ENCODE results near the gene CCDC69.
A peak's percentile ranks its signal among the peaks of the same experiment; 100 is the strongest.

The CCDC69 gene

DNA sequence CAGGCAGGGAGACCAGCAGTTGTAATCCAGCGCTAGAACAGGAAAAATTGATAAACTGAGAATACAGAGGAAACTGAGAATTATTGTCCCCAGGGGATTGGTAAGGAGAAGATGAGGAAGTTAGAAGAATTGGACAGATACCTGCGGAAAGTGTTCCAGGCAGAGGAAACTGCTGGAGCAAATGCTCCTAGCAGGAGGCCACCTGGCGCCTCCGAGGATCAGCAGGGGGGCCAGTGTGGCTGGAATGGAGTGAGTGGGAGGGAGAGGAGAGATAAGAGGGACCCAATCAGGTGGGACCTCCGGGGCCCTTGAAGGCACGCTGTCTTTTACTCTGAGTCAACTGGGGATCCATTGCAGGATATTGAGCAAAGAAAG, 65.6 kb downstream of the CCDC69 start:
- no peak for DNase-seq

DNA sequence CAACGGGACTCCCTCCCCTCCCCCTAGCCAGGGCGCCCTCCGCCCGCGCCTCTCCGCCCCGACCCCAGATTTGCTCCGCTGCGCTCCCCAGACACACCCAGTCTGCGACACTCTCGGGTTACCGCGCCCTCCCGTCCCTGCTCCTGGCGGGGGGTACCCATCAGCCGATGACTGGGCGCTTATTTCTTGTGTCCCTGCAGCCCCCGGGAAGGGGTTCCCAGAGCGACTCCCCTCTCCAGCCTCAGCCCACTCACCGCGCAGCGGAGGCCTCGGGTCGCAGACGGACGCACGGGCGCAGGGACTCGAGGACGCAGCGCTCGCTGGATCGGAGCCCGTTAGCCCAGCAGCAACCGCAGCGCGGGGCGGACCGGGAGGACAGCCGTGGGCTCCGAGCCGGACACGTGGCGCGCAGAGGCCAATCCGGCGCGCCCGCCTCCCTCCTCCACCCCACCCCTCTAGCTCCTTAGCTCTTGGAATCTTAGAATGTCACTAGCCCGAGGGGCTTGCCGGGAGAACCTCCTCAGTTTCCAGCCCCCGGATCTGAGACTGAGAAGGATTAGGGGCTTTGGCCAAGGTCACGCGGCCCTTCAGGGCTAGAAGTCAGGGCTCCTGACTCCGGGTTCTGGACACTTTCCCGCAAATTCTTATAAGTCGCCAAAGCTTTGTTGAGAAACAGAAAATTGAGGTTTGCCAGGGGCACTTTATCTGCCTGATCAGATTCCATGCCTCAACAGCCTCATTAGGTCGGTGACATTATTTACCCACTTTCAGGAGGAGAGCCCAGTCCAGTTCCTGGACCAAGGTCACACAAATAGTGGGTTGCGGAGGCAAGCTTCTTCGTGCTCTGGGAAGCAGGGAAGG, 66.2 kb downstream of the CCDC69 start, which contains the start of gene ANXA6:
Gene ANXA6 (minus strand): TSS at position 354 of the 861 bp plus-strand sequence. CDS start 9,878 bp downstream, outside the sequence.
- peak; percentile 38 to 67 for DNase-seq

DNA sequence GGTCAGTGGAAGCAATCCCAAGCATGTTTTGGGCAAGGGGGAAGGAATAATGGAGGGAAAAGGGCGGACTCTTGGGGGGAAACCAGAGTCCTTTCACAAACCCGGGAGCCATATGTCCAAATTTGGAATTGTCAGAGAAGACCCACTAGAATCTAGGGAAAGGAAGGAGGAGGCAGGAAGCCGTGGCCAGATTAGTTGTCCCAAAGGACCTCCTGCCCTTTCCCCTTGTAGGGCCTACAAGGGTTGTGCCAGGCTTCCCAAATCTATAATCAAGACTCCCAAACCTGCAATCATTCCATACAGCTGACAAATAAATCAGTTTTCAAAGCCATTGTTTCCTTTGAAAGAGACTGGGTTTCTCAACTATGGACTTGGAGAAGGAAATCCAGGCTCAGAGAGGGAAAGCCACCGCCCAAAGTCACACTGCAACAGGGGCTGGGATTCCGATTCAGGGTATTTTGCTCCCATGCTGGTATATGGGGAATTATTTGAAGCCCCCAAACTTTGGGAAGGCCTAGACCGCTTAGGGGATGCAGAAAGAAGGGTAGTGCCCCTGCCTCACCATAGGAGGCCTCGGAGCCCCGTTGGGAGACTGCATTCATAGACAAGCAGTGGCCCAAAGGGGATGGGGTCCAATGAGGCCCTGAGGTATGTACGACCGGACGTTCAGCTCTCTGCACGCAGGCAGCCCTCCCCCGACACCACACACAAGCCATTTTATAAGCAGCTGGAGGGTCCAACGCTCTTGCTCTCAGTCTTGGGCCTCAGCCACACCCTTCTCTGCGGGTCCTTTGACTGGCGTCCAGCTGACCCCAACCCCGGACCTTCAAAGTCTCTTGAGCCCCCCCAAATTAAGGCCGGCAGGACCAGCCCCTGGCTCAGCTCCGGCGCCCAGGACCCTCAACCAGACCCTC, 67.1 kb downstream of the CCDC69 start:
- no peak for DNase-seq

DNA sequence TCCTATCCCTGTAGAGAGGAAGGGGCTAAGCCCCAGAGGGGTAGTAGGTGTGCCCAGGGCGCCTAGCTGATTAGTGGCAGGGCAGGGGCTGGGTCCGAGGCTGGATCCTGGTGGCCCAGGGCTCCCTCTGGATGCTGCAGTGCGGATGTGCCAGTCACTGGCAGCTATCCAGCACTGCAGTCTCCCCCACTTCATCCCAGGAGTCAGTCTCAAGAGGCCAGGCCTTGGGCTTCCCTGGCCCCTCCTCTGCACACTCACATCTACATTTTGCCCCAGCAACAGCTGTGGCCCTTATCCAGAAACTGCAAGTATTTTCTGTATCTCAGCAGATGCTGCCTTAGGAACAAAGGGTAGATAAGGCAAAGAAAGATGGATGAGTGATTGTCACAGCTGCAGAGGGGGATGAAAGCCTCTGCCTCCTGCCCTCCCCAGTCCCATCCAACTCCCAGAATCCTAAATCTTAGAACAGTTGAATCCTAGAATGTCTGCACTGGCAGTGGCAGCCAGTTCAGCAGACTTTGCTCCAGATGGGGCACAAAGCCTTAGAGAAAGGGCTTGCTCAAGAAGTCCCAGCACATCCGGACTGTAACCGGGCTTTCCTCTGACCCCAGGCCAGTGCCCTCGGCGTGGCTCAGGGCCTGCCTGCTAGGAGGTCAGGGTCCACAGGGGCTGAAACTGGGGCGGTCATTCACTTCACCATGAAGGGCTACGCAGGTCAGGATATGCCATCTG, 68.0 kb downstream of the CCDC69 start:
- DNase-seq: no peak

DNA sequence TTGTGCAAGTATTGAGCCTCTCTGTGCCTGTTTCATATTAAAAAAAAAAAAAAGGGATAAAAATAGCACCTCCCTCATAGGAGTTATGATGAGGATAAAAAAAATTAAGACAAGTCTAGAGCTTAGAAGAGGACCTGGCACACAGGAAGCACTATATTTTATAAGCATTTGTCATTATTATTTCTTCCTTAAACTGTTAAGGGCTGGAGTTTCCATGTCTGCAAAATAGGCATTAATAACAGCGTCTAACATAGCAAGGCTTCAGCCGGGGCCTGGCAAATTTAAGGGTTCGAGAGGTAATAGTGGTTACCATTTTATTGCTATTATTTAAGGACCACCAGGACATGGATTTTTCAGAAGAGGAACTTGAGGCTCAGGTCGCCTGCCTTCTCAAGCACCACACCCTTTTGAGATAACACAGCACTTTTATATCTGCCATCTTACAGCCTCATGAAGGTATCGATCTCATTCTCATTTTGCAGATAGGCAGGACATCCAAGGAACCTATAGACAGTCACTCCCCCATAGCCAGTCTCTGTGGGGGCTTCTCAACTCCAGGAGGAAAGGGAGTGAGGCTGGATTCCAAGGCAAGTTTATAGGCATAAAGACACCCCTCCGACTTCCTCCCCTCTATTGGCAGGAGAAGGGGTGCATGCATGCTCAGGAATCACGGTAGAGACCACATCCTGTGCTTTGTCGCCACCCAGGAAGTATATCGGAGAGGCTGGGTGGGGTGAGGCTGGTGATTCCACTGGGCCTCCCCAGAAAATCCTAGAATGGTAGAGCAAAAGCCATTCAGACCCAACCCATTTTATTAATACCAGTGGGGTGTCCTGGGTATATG, 68.7 kb downstream of the CCDC69 start:
- no peak for DNase-seq

DNA sequence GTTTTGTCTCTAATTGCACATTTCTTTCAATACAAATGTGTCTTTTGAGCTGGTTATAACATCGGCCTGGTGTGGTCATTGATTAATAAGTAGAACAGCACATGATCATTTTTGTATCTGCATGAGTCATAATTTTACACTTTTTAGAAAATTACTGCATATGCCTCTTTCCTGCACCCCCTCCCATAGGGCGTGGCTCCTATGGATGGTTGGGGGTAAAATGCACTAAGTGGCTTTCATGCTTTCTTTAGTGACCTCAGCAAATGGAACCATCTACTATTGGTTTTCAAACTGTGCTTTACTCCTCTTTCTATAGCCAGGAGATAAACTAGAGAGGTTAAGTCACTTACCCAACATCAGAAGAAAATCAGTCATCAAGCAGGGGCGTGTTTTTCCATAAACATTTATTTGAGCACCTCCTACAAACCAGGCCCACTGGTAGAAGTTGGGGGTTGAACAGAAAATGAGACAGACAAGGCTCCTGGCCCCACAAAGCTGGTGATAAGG, 70.1 kb downstream of the CCDC69 start:
- DNase-seq: no peak

DNA sequence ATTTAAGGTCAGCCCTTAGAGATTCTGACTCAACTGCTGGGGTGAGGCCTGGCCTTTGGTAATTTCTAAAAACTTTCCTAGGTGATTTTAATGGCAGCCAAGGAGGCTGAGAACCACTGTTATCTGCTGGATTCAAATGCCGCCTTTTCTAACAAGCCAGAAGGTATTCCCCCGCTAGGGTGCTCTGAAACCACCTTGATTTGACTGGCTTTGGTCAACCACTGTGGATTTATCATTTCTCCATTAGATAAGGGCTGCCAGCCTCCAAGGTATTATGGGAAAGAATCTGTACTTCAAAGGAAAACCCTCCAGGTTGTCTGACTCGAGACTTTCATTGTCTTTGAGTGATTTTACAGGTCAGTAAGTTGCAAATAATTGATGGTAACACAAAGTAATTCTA, 70.6 kb downstream of the CCDC69 start:
- DNase-seq: no peak

DNA sequence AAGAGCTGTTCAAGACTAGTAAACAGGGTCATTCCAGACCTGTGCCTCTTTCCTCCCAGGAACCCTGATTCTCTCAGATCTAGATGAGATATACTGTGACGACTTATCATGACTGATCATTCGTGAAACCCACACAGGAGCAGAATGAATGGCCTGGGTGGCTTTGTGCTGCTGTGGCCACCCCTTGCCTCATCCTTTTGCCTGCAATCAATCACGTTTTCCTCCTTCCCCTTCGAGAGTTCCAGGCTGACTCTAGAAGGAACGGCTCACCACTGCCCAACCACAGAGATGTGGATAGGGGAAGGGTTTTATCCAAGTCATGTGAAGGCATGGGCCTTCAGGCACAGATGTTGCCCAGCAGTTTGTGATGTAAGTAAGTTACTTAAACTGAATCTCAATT, 72.1 kb downstream of the CCDC69 start:
- no peak for DNase-seq

DNA sequence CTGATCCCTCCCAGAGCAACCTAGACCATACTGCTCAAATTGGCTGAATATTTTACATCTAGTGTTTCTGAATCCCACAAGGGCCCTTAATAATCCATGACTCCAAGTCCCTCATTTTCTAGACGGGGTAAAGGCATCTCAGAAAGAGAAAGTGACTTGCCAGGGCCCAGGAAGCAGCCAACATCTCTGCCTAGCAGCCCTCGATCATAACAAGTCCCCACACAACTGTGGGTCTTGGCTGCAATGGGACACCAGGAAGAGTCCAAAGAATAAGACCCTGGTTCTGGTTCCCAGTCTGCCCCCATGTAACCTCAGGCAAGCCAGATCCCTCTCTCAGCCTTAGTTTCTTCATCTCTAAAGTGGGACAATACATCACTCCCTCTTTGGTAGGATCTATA, 72.6 kb downstream of the CCDC69 start:
- DNase-seq: no peak

DNA sequence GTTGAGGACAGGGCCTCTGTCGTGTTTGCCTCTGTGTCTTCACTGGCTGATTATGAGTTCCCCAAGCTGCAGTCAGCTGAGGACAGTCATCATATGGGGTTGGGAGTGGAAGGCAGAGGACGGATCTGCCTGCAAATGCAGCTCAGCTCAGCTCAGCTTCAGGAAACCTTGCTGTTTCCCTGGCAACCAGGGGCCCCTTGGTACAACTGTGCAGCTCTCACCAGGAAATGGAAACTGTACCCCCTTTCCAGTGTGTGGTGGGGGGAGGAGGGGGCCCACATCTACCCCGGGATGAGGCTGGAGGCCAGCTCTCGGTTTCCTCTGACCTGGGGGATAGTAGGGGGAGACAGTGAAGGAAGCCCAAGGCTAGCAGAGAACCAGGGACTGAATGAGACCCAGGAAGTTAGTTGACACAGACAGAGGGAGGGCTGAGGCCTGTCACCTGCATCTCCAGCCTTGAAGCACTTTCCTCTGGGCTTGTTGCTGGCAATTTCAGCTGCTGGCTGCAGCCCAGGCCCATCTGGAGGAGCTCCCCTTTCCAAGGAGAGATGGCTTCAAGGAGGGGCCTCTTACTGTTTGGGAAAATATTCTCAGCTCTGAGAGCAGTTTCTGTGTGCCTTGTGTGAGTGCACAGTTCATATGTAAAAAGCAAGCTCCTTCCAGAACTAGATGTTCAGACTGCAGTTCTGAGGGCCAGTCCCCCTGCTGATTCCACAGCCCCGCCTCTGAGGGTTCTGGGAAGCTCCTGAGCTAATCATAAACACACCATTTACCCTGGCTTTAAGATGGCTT, 73.2 kb downstream of the CCDC69 start:
- peak in 1 of 2 experiments; percentile 29 for DNase-seq

DNA sequence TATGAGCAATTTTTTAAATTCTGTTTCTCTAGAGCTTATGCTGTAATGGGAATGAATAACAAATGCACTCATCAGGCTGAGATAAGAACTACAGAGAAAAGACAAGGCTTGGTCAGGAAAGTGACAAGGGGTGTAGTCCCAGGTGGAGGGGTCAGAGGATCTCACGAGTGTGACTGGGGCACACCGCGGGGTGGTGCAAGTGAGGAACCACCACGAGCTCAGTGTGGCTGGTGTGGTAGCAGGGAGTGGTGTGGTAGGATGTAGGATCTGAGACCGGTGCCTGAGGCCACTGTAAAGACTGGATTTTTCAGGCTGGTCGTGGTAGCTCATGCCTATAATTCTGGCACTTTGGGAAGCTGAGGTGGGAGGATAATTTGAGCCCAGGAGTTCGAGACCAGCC, 75.3 kb downstream of the CCDC69 start:
- DNase-seq: no peak

DNA sequence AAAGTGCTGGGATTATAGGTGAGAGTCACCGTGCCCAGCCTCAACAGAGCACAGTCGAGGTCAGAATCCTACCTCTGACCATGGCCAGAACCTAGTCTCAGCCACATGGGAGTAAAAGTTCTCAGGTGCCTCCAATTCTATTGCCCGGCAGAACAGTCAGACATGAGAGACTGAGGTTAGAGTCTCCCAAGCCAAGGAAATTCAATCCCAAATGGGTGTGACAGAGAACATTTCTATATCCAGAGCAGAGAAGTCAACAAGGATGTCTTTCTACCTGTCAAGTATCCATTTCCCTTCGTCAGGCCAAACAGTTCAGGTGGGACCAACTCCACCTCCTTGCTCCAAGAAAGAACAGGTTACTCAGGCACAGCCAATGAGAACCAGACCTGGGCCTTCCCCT, 76.9 kb downstream of the CCDC69 start:
- DNase-seq: no peak

DNA sequence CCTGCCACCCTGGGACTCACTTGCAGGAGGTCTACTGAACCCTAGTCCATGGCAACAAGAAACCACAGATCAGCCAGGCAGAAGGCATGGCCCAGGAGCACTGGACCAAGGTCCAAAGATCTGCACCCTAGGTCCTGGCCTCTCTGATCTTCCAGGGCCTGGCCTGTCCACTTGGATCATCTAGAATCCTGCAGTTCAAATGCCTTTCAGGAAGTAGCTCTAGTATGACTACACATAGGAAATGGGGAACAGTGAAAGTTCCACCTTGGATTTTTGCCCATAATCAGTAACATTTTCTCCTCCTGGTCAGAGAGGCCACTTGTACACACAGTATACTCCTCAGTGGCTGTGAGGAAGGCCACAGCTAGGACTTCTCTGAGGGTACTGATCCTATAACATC, 77.8 kb downstream of the CCDC69 start:
- DNase-seq: no peak

DNA sequence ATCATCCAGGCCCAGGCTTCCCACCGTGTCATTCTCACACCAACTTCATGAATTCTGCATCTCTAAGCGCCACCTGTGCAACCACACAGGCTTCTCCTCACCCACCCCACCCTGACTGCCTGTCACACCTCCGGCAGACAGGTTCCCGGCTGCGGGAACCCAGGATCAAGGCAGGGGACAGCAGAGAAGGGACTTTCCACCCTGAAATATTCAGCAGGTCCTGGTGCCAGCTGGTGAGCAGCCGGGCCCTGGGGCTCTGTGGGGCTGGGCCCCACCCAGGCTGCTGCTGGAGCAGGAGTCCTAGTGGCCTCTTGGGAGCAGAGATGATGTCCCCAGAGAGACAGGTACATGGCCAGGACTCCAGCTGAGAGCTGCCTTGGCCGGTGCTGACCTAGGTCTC, 79.0 kb downstream of the CCDC69 start:
- no peak for DNase-seq

DNA sequence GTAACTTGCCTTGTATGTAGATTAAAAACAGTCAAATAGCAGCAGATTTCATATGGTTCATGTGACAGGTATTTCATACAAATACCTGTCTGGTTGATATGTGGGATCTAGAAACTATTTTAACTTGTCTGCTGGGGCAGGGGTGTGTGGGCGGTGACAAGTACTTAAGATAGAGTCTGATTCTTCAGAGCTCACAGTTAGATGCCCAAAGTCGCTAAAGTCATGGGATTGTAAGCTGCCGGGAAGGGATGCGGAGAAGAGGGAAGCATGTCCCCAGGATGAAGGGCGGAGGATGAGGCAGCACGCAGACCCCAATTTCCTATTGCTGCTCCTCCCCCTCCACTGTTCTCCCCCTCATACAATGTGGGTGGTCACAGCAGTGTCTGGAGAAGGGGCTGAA, 79.6 kb downstream of the CCDC69 start:
- DNase-seq: no peak

DNA sequence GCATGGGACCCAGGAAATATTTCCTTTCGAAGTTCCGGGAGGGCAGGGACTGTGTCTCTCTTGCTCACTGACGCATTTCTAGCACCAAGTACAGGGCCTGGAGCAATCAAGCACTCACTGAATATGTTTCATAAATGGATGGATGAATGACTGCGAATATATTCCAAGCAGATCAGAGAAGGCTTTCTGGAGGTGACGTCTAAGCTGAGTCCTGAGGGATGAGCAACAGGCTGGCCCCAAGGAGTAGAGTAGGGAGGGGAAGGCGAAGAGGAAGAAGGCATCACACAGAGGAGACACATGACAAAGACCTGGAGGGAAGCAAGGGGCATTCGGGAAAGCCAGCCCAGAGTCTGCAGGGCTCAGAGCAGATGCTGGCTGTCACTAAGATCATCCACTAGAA, 80.2 kb downstream of the CCDC69 start:
- no peak for DNase-seq

DNA sequence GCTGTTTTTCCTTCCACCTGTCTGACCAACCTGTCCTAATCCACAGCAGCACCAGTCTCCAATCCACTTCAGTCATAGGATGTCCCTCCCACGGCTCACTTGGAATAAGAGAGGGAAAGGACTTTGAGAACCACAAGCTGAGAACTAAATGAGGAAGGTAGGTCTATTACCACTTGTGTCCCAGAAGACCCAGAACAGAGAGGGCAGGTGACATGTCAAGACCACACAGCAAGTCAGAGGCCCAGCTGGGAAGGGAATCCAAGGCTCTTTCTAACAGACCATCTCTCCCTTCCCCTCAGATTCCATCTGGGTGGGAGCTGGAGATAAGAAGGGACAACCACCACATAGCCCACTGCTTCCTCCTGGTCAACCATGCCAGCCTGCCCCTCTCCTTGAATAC, 81.0 kb downstream of the CCDC69 start:
- DNase-seq: no peak

DNA sequence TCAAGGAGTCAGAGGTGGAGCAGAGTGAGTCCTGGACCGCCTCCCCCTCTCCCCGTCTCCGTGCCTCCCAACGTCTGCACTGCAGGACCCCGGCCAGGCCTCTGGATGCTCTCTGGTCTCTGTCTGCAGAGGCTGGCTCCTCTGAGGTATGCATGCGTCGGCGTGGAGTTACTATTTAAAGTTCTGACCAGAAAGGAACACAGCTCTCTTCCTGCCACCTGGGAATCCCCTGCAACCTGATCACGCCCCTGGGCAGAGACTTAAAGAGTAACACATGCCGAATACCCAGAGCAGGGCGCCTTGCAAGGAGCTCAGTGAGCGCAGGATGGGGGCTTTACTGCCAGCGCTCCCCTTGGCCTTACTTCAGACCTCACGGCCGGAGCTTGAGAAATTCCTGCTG, 82.4 kb downstream of the CCDC69 start:
- DNase-seq: no peak

DNA sequence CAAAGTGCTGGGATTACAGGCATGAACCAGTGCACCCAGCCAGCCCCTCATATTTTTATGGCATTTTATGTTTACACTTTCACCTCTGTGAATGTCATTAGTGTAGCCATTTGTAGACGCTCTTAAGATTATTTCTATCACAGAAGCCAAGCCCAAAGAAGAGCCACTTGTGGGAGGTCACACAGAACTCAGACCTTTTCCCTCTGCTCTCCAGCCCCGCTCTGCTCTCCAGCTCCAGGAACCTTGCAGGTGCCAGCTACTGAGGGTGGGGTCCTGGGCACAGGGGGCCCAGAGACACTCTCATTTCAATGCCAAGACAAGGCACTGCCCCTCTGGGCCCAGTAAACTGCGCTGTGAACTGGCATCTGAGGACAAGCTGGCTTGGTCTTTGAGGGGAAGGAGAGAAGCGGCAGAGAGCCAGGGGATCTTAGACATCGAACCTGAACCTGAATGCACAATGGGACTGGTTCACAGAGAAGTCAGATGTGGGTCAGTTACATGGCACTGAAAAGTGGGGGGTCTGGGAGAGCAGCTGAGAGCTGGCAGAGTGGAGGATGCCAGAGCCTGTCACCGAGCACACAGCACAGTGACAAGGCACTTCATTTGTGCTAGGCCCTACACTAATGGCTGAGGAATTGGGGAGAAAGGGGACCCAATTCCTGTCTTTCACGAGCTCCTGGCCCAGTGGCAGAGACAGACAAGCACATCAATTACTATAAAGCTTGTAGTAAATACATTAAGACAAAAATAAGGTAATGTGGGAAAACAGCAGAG, 83.0 kb downstream of the CCDC69 start:
- no peak for DNase-seq

DNA sequence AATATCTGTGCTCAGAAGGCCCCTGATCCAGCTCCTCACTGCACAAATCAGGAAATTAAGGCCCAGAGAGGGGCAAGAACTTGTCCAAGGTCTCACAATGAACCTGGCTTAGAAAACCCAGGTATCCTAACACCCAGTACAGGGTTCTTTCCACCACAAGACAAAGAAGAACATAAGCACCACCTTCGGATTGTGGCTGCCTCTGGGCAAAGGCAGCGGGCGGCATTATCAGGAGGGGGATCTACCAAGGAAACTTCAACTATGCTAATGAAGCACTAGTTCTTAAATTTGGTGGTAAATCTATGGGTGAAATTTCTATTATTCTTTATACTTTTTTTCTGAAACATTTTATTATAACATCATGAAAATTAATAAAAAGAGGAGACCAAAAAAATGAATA, 84.2 kb downstream of the CCDC69 start:
- DNase-seq: no peak

All from NCI-H2081 (cell line).